ENCODE measurements around the gene HNRNPLL. TPM values are rescaled to one million over a fixed set of nuclear protein-coding genes. Genes with fewer than 3 reads are reported as not detected.

The HNRNPLL gene
- total and polyA plus RNA-seq, 4 donors: 7.7 to 18.3 (median 13.1) TPM

GRCh38 chr2:38627391-38627790, 24.7 kb upstream of the HNRNPLL start:
- Histone ChIP-seq H3K27me3 (ENCODE audit: control insufficient read depth in 4 of 4, insufficient read depth in 4 of 4, low read length in 3 of 4) (no peaks in the 10 kb centered on the region), H3K9ac (ENCODE audit: low read depth in 1 of 2, low read length in 2 of 2) (no peak overlapping the region), H3K9me3 (ENCODE audit: control insufficient read depth in 4 of 4, low read length in 3 of 4) (no peaks in the 10 kb centered on the region), H3K4me3 (ENCODE audit: low read depth in 1 of 3, low read length in 3 of 3) (no peak overlapping the region), H3K27ac (ENCODE audit: low read depth in 1 of 2, low read length in 2 of 2) (no peak overlapping the region), H3K4me1 (ENCODE audit: control insufficient read depth in 4 of 4, insufficient read depth in 4 of 4, low read length in 3 of 4) (no peaks in the 10 kb centered on the region), H3K36me3 (ENCODE audit: control insufficient read depth in 4 of 4, insufficient read depth in 3 of 4, low read depth in 1 of 4, low read length in 3 of 4) (no peaks in the 10 kb centered on the region)
- TF ChIP-seq YY1 (IDR thresholded peaks at IDR 0.05): no peak
- no peak for TF ChIP-seq GABPA (IDR thresholded peaks at IDR 0.05 in 1 of 2, conservative IDR thresholded peaks at IDR 0.05 in 1 of 2)
- no peak for TF ChIP-seq NR2F2 (IDR thresholded peaks at IDR 0.05)
- no peak for TF ChIP-seq TAF1 (conservative IDR thresholded peaks at IDR 0.05)
- no peak for TF ChIP-seq FOXA2 (IDR thresholded peaks at IDR 0.05)
- no peak for TF ChIP-seq HNF4A (conservative IDR thresholded peaks at IDR 0.05)
- TF ChIP-seq CTCF (IDR thresholded peaks at IDR 0.05; ENCODE audit: low read depth, low read length, missing input control): no peak
- TF ChIP-seq EGR1 (IDR thresholded peaks at IDR 0.05; ENCODE audit: low read depth in 2 of 2): no peak
- TF ChIP-seq, protein P1, sequence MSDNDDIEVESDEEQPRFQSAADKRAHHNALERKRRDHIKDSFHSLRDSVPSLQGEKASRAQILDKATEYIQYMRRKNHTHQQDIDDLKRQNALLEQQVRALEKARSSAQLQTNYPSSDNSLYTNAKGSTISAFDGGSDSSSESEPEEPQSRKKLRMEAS (IDR thresholded peaks at IDR 0.05): no peak
- TF ChIP-seq FOXA1 (IDR thresholded peaks at IDR 0.05): no peak
- DNase-seq (ENCODE audit: low spot score): no peak
- WGBS: 69% methylated on average over 4 of the region's 4 CpGs

GRCh38 chr2:38626326-38627035, 23.8 kb upstream of the HNRNPLL start:
- no peaks in the 10 kb centered on the region for H3K27me3 ChIP-seq (ENCODE audit: control insufficient read depth in 4 of 4, insufficient read depth in 4 of 4, low read length in 3 of 4)
- H3K9me3 ChIP-seq (ENCODE audit: control insufficient read depth in 4 of 4, low read length in 3 of 4): no peaks in the 10 kb centered on the region
- no peak overlapping the region for H3K9ac ChIP-seq (ENCODE audit: low read depth in 1 of 2, low read length in 2 of 2)
- 86% methylated on average over 7 of the region's 7 CpGs for WGBS
- H3K4me1 ChIP-seq (ENCODE audit: control insufficient read depth in 4 of 4, insufficient read depth in 4 of 4, low read length in 3 of 4): no peaks in the 10 kb centered on the region
- no peak overlapping the region for H3K27ac ChIP-seq (ENCODE audit: low read depth in 1 of 2, low read length in 2 of 2)
- no peak for DNase-seq (ENCODE audit: low spot score)
- TF ChIP-seq, protein P1 (IDR thresholded peaks at IDR 0.05): no peak
- TF ChIP-seq FOXA1 (IDR thresholded peaks at IDR 0.05) (no peak), SP1 (IDR thresholded peaks at IDR 0.05) (no peak), EGR1 (IDR thresholded peaks at IDR 0.05; ENCODE audit: low read depth in 2 of 2) (no peak), CTCF (IDR thresholded peaks at IDR 0.05; ENCODE audit: low read depth, low read length, missing input control) (no peak), YY1 (IDR thresholded peaks at IDR 0.05) (no peak), ATF3 (IDR thresholded peaks at IDR 0.05) (no peak), RAD21 (IDR thresholded peaks at IDR 0.05) (no peak), RXRA (IDR thresholded peaks at IDR 0.05) (no peak), FOXA2 (IDR thresholded peaks at IDR 0.05) (no peak), NR2F2 (IDR thresholded peaks at IDR 0.05) (no peak)
- TF ChIP-seq, protein P2, sequence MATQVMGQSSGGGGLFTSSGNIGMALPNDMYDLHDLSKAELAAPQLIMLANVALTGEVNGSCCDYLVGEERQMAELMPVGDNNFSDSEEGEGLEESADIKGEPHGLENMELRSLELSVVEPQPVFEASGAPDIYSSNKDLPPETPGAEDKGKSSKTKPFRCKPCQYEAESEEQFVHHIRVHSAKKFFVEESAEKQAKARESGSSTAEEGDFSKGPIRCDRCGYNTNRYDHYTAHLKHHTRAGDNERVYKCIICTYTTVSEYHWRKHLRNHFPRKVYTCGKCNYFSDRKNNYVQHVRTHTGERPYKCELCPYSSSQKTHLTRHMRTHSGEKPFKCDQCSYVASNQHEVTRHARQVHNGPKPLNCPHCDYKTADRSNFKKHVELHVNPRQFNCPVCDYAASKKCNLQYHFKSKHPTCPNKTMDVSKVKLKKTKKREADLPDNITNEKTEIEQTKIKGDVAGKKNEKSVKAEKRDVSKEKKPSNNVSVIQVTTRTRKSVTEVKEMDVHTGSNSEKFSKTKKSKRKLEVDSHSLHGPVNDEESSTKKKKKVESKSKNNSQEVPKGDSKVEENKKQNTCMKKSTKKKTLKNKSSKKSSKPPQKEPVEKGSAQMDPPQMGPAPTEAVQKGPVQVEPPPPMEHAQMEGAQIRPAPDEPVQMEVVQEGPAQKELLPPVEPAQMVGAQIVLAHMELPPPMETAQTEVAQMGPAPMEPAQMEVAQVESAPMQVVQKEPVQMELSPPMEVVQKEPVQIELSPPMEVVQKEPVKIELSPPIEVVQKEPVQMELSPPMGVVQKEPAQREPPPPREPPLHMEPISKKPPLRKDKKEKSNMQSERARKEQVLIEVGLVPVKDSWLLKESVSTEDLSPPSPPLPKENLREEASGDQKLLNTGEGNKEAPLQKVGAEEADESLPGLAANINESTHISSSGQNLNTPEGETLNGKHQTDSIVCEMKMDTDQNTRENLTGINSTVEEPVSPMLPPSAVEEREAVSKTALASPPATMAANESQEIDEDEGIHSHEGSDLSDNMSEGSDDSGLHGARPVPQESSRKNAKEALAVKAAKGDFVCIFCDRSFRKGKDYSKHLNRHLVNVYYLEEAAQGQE (IDR thresholded peaks at IDR 0.05): no peak
- H3K36me3 ChIP-seq (ENCODE audit: control insufficient read depth in 4 of 4, insufficient read depth in 3 of 4, low read depth in 1 of 4, low read length in 3 of 4): no peaks in the 10 kb centered on the region
- H3K4me3 ChIP-seq (ENCODE audit: low read depth in 1 of 3, low read length in 3 of 3): no peak overlapping the region

All from liver (tissue), 9 donors.